ENCODE results near the gene ZP3. TPM values are rescaled to one million over a fixed set of nuclear protein-coding genes. Genes with fewer than 3 reads are reported as not detected.

The ZP3 gene
- total RNA-seq, 2 experiments from 2014 or later = 0.48 to 2.0 TPM

DNA sequence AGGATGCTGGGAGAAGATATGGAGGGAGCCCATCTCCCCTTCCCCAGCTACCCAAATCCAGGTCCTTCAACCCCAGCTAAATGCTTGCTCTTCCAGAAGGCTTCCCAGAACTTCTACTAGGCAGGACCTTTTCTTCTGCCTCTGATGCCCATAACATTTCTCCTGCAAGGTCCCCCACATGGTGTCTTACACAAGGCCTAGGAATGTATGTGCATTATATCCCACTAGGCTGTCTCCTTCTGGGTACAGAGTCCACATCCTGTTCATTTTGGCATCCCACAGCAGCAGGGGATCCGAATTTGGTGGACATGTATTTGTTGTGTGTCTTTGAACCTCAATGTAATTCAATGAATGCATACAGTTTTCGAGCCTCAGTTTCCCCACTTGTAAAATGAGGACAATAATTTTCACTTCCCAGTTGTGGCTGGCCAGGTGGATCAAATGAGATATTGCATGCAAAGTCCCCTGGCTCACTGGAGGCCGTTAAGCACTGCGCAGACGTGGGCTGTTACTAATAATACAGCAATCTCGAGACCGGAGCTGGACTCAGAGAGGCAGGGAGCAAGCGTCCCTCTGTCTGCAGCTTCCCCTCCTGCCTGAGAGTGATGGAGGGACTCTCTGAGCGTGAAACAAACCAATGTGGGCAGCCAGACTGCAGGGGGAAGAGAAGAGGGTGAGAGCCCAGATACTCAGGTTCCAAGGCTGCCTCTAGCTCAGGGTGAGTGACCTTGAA is 47.4 kb upstream of the ZP3 start:
- ChIA-PET CTCF (ENCODE audit: unreplicated experiment) (no interaction called here), POLR2A (interaction anchor here (0.6 to 1.7 kb wide), 2 partner anchors 8 to 22 kb away, joined by 3 to 4 read pairs; no protein-coding TSS in a partner anchor)
- H3K27ac ChIP-seq (ENCODE audit: low read depth, low read length, poor library complexity, severe bottlenecking) = no peak overlapping the region
- H2AFZ ChIP-seq (ENCODE audit: low read length) = no peak overlapping the region
- no peaks in the 10 kb centered on the region for H3K9me3 ChIP-seq (ENCODE audit: low read length)
- TF ChIP-seq, protein P1, sequence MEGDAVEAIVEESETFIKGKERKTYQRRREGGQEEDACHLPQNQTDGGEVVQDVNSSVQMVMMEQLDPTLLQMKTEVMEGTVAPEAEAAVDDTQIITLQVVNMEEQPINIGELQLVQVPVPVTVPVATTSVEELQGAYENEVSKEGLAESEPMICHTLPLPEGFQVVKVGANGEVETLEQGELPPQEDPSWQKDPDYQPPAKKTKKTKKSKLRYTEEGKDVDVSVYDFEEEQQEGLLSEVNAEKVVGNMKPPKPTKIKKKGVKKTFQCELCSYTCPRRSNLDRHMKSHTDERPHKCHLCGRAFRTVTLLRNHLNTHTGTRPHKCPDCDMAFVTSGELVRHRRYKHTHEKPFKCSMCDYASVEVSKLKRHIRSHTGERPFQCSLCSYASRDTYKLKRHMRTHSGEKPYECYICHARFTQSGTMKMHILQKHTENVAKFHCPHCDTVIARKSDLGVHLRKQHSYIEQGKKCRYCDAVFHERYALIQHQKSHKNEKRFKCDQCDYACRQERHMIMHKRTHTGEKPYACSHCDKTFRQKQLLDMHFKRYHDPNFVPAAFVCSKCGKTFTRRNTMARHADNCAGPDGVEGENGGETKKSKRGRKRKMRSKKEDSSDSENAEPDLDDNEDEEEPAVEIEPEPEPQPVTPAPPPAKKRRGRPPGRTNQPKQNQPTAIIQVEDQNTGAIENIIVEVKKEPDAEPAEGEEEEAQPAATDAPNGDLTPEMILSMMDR (conservative IDR thresholded peaks at IDR 0.05; ENCODE audit: low read length) = no peak
- TF ChIP-seq EZH2phosphoT487 (IDR thresholded peaks at IDR 0.05; ENCODE audit: borderline replicate concordance, low read depth, low read length) = no peak
- no peaks in the 10 kb centered on the region for H3K9me2 ChIP-seq (ENCODE audit: insufficient read depth, low read length)
- H3K79me2 ChIP-seq (ENCODE audit: insufficient read depth, low read depth, low read length) = no peaks in the 10 kb centered on the region
- no peaks in the 10 kb centered on the region for H4K20me1 ChIP-seq (ENCODE audit: insufficient read depth, low read length)
- H3K36me3 ChIP-seq (ENCODE audit: insufficient read depth, low read length) = no peaks in the 10 kb centered on the region
- H3K4me1 ChIP-seq (ENCODE audit: insufficient read depth, low read length, poor library complexity, severe bottlenecking) = peaks cover 6% of the 10 kb centered on the region
- H3K4me2 ChIP-seq (ENCODE audit: low read length) = no peak overlapping the region
- no TSS peak for BruUV-seq (replicated peaks)
- H3K4me3 ChIP-seq (ENCODE audit: low read depth, low read length, poor library complexity, severe bottlenecking) = no peak overlapping the region
- intact Hi-C loops (cut with micrococcal nuclease; ENCODE audit: unreplicated experiment) = no loop called here
- no peak for DNase-seq (ENCODE audit: low spot score)

DNA sequence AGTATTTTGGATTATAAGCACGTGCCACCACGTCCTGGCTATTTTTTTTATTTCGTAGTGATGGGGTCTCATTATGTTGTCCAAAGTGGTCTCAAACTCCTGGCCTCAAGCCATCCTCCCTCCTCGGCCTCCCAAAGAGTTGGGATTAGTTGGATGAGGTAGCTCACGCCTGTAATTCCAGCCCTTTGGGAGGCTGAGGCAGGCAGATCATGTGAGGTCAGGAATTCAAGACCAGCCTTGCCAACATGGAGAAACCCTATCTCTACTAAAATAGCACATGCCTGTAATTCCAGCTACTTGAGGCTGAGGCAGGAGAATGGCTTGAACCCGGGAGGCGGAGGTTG is 44.2 kb upstream of the ZP3 start:
- no peaks in the 10 kb centered on the region for H3K9me3 ChIP-seq (ENCODE audit: low read length)
- BruUV-seq (replicated peaks) = no TSS peak
- no peaks in the 10 kb centered on the region for H3K9me2 ChIP-seq (ENCODE audit: insufficient read depth, low read length)
- peak overlapping the region; percentile 72 for H3K4me2 ChIP-seq (ENCODE audit: low read length)
- H3K36me3 ChIP-seq (ENCODE audit: insufficient read depth, low read length) = no peaks in the 10 kb centered on the region
- peaks cover 6% of the 10 kb centered on the region for H3K4me1 ChIP-seq (ENCODE audit: insufficient read depth, low read length, poor library complexity, severe bottlenecking)
- H2AFZ ChIP-seq (ENCODE audit: low read length) = peak overlapping the region; percentile 90
- H4K20me1 ChIP-seq (ENCODE audit: insufficient read depth, low read length) = no peaks in the 10 kb centered on the region
- H3K4me3 ChIP-seq (ENCODE audit: low read depth, low read length, poor library complexity, severe bottlenecking) = peak overlapping the region; percentile 64
- CTCF ChIA-PET (ENCODE audit: unreplicated experiment) = no interaction called here
- TF ChIP-seq, protein P1 (conservative IDR thresholded peaks at IDR 0.05; ENCODE audit: low read length) = no peak
- no peak for TF ChIP-seq EZH2phosphoT487 (IDR thresholded peaks at IDR 0.05; ENCODE audit: borderline replicate concordance, low read depth, low read length)
- intact Hi-C loops (cut with micrococcal nuclease; ENCODE audit: unreplicated experiment) = no loop called here
- DNase-seq (ENCODE audit: low spot score) = no peak
- H3K27ac ChIP-seq (ENCODE audit: low read depth, low read length, poor library complexity, severe bottlenecking) = no peak overlapping the region
- no peaks in the 10 kb centered on the region for H3K79me2 ChIP-seq (ENCODE audit: insufficient read depth, low read depth, low read length)
- POLR2A ChIA-PET = no interaction called here

DNA sequence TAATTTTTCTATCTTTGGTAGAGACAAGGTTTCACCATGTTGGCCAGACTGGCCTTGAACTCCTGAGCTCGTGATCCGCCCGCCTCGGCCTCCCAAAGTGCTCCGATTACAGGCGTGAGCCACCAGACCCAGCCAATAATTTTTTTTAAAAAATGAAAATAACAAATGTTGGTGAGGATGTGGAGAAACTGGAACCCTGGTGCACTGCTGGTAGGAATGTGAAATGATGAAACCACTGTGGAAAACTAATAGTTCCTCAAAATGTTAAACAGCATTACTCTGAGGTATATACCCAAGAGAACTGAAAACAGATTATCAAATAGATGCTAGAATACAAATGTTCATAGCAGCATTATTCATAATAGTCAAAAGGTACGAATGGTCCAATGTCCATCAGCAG is 42.9 kb upstream of the ZP3 start:
- H4K20me1 ChIP-seq (ENCODE audit: insufficient read depth, low read length) = no peaks in the 10 kb centered on the region
- POLR2A ChIA-PET = no interaction called here

More for the DNA sequence above, 42.9 kb upstream of the ZP3 start:
- DNase-seq (ENCODE audit: low spot score) = no peak
- BruUV-seq (replicated peaks) = no TSS peak
- H3K36me3 ChIP-seq (ENCODE audit: insufficient read depth, low read length) = no peaks in the 10 kb centered on the region
- TF ChIP-seq, protein P1 (conservative IDR thresholded peaks at IDR 0.05; ENCODE audit: low read length) = no peak
- TF ChIP-seq EZH2phosphoT487 (IDR thresholded peaks at IDR 0.05; ENCODE audit: borderline replicate concordance, low read depth, low read length) = no peak
- H3K4me1 ChIP-seq (ENCODE audit: insufficient read depth, low read length, poor library complexity, severe bottlenecking) = peaks cover 6% of the 10 kb centered on the region
- H3K4me3 ChIP-seq (ENCODE audit: low read depth, low read length, poor library complexity, severe bottlenecking) = no peak overlapping the region
- no peak overlapping the region for H3K27ac ChIP-seq (ENCODE audit: low read depth, low read length, poor library complexity, severe bottlenecking)
- H3K9me2 ChIP-seq (ENCODE audit: insufficient read depth, low read length) = no peaks in the 10 kb centered on the region
- H3K9me3 ChIP-seq (ENCODE audit: low read length) = no peaks in the 10 kb centered on the region
- H3K4me2 ChIP-seq (ENCODE audit: low read length) = no peak overlapping the region
- intact Hi-C loops (cut with micrococcal nuclease; ENCODE audit: unreplicated experiment) = no loop called here
- no peak overlapping the region for H2AFZ ChIP-seq (ENCODE audit: low read length)
- H3K79me2 ChIP-seq (ENCODE audit: insufficient read depth, low read depth, low read length) = no peaks in the 10 kb centered on the region
- CTCF ChIA-PET (ENCODE audit: unreplicated experiment) = no interaction called here

All from OCI-LY7 (cell line).